GM12878 (cell line): ENCODE results near the gene PDIK1L. TPM values are rescaled to one million over a fixed set of nuclear protein-coding genes. Genes with fewer than 3 reads are reported as not detected.

Source experiments
- ATAC-seq: fragments of 200-7000 bp; cut with Tn5 transposase; 3 replicates; pipeline ENCODE4 v1.9.1; 2020; ENCODE audit warnings: mild to moderate bottlenecking, moderate library complexity
- BruUV-seq: library from RNA; stranded (reverse); fragments of 400-500 nt; replicated peaks from 2 replicates; lab custom pipeline; 2021; lab: Mats Ljungman, UMichigan
- CTCF ChIA-PET: fragments of 300-600 bp; sonication (Branson Sonifier 250); formaldehyde crosslinking; extraction: SDS; loops from one replicate; lab custom pipeline; 2021; ENCODE audit warnings: inconsistent platforms; lab: Yijun Ruan, JAX
- POLR2A ChIA-PET: fragments of 350-600 bp; formaldehyde crosslinking; extraction: SDS; loops from one replicate; lab custom pipeline; 2021; ENCODE audit warnings: inconsistent platforms; lab: Charles Lee
- RAD21 ChIA-PET: fragments of 300-600 bp; sonication (Branson Sonifier 250); formaldehyde crosslinking; loops from one replicate; lab custom pipeline; 2023; ENCODE audit warnings: antibody characterized with exemption; ENCODE audit not compliant: unreplicated experiment; lab: Charles Lee
- SMC1A ChIA-PET: fragments of 300-600 bp; sonication (Branson Sonifier 250); formaldehyde crosslinking; loops from one replicate; lab custom pipeline; 2023; ENCODE audit not compliant: unreplicated experiment, uncharacterized antibody; lab: Charles Lee
- DNase-seq: peaks from one replicate; pipeline ENCODE4 v3.0.0-alpha.2; 2011; ENCODE audit warnings: low read depth, low spot score
- FAIRE-seq: peaks from 3 replicates; lab custom pipeline; 2011; peaks lifted over from hg19 to GRCh38; lab: Jason Lieb, UNC
- H2AFZ ChIP-seq: 2 replicates; pipeline ENCODE4 v1.6.0; 2011; ENCODE audit warnings: low read depth, low read length, control low read depth; ENCODE audit not compliant: control insufficient read depth
- H3K27ac ChIP-seq: 2 replicates; pipeline ENCODE4 v1.5.1; 2011; ENCODE audit warnings: control low read depth; ENCODE audit not compliant: control insufficient read depth, insufficient read depth
- H3K27me3 ChIP-seq, 2 experiments: replicated peaks in 1 of 2; 2 replicates each; pipeline versions ENCODE4 v1.6.0 to v1.6.1; 2011; ENCODE audit warnings: low read length in 1 of 2; ENCODE audit not compliant: control insufficient read depth in 2 of 2, insufficient read depth in 2 of 2
- H3K36me3 ChIP-seq, 2 experiments: 2 replicates each; pipeline ENCODE4 v1.5.1; 2011; ENCODE audit warnings: low read length in 1 of 2; ENCODE audit not compliant: control insufficient read depth in 2 of 2, insufficient read depth in 2 of 2
- H3K4me1 ChIP-seq: 2 replicates; pipeline ENCODE4 v1.6.1; 2011; ENCODE audit warnings: mild to moderate bottlenecking, low read length, moderate library complexity, mixed read lengths; ENCODE audit not compliant: control insufficient read depth, insufficient read depth
- H3K4me2 ChIP-seq: 2 replicates; pipeline ENCODE4 v1.6.0; 2011; ENCODE audit warnings: control low read depth; ENCODE audit not compliant: control insufficient read depth, insufficient read depth
- H3K4me3 ChIP-seq: fragments of 200-600 bp; sonication (generic); 2 replicates; pipeline ENCODE4 v1.5.1; 2016
- H3K79me2 ChIP-seq: 2 replicates; pipeline ENCODE4 v1.6.0; 2011; ENCODE audit warnings: low read length; ENCODE audit not compliant: control insufficient read depth, insufficient read depth
- H3K9ac ChIP-seq: 2 replicates; pipeline ENCODE4 v1.8.0; 2011; ENCODE audit warnings: low read length, control low read depth, mixed read lengths; ENCODE audit not compliant: control insufficient read depth, insufficient read depth
- H3K9me3 ChIP-seq: replicated peaks from 3 replicates; pipeline ENCODE4 v1.5.1; 2011; ENCODE audit warnings: mild to moderate bottlenecking, low read length; ENCODE audit not compliant: control insufficient read depth, insufficient read depth
- H4K20me1 ChIP-seq: 2 replicates; pipeline ENCODE4 v1.6.0; 2011; ENCODE audit not compliant: control insufficient read depth, insufficient read depth
- CBX3 ChIP-seq: fragments of 200-600 bp; sonication (generic); IDR thresholded peaks from 2 replicates; pipeline ENCODE4 v1.6.1; 2016; ENCODE audit warnings: low read depth, borderline replicate concordance
- GABPA ChIP-seq: IDR thresholded peaks from 2 replicates; pipeline ENCODE4 v1.6.1; 2014; ENCODE audit warnings: antibody characterized with exemption, low read depth, mild to moderate bottlenecking, inconsistent platforms
- NFXL1 ChIP-seq: fragments of 450-650 bp; IDR thresholded peaks from 2 replicates; pipeline ENCODE4 v1.6.1; 2017; ENCODE audit warnings: antibody characterized with exemption, mild to moderate bottlenecking, borderline replicate concordance
- POLR2A ChIP-seq: IDR thresholded peaks from 2 replicates; pipeline ENCODE4 v1.6.1; 2011; ENCODE audit warnings: low read depth, mild to moderate bottlenecking, low read length
- RB1 ChIP-seq: fragments of 450-650 bp; formaldehyde crosslinking; IDR thresholded peaks from 2 replicates; pipeline ENCODE4 v1.6.1; 2017; ENCODE audit warnings: mild to moderate bottlenecking, borderline replicate concordance
- SIX5 ChIP-seq: IDR thresholded peaks from 2 replicates; pipeline ENCODE4 v1.6.1; 2011; ENCODE audit warnings: mild to moderate bottlenecking, low read depth, low read length, moderate library complexity; ENCODE audit not compliant: severe bottlenecking
- SREBF2 ChIP-seq: IDR thresholded peaks from 2 replicates; pipeline ENCODE4 v1.6.1; 2012; ENCODE audit warnings: mild to moderate bottlenecking, low read length
- WRNIP1 ChIP-seq: IDR thresholded peaks from 2 replicates; pipeline ENCODE4 v1.6.1; 2011; ENCODE audit warnings: low read depth, low read length, improper control_type of control experiment, borderline replicate concordance
- WGBS: methylation state at CpG from one replicate; pipeline ENCODE4 v1.1.6; 2016; ENCODE audit warnings: low lambda C conversion rate; ENCODE audit not compliant: insufficient replicate concordance, insufficient coverage; ENCODE audit errors: missing lambda C conversion rate; 5-methylcytosine and 5-hydroxymethylcytosine counted together
- in situ Hi-C: fragments of 300-500 bp; cut with MboI; formaldehyde crosslinking; loops from 9 replicates; pipeline ENCODE4 v1.14.3; 2018; ENCODE audit warnings: mixed read lengths
- intact Hi-C: fragments of 100-400 bp; cut with micrococcal nuclease; formaldehyde crosslinking; loops from one replicate; pipeline ENCODE4 v1.14.2; 2022; ENCODE audit not compliant: unreplicated experiment
- polyA plus RNA-seq, 11 experiments: library from polyadenylated mRNA; depleted of rRNA in 4 of 11; unstranded in 6 of 11; stranded (reverse) in 5 of 11; fragments of >200 nt; fragmentation: Nextera tagmentation in 4 of 11; fragmentation: Illumina TruSeq in 1 of 11; extraction: Ambion mirVana in 4 of 11; extraction: Trizol in 1 of 11; gene quantifications; 1 replicate in 1 of 11; 2 replicates in 10 of 11; pipeline versions ENCODE4 v1.2.1 to v1.2.3, GENCODE V29; 2011 to 2016; ENCODE audit warnings: inconsistent platforms in 2 of 11, missing spikeins in 2 of 11, low read depth in 1 of 11
- total RNA-seq, 4 experiments: library from RNA; depleted of rRNA in 3 of 4; stranded (reverse); fragments of >200 nt in 3 of 4; fragmentation: Illumina TruSeq in 1 of 4; extraction: Trizol in 1 of 4; gene quantifications; 2 replicates each; pipeline versions ENCODE4 v1.2.1 to v1.2.3, GENCODE V29; 2013 to 2021
- TF ChIP-seq, protein P1 (sequence below): fragments of 450-650 bp; IDR thresholded peaks from 2 replicates; pipeline ENCODE4 v1.6.1; 2014; ENCODE audit warnings: mild to moderate bottlenecking

Gene PDIK1L
- total and polyA plus RNA-seq, 10 of the 15 experiments (the other 5 are each of a cell fraction or from before 2014, with no cell fraction given) = 4.0 to 15.9 (median 10.5) TPM

DNA sequence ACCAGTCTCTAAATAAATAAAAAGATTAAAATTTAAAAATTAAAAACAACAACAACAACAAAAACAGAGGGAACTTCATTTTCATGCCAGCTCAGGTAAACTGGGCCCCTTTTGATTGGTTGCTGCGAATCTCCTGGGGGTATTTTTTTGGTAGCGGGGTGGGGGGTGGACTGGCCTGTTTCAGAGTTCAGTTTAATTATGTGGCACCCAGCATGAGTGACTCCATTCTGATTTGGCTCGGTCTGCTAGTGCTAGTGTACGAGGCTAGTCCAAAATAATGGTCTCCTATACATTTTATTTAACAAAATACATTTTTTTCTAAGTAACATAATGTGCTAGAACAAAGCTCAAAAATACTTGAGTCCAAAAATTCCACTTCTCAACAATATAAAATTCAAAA, 18.2 kb downstream of the PDIK1L start:
- RAD21 ChIA-PET = no interaction called here
- Histone ChIP-seq H4K20me1 (no peaks in the 10 kb centered on the region), H3K4me2 (no peak overlapping the region), H3K27me3 (no peaks in the 10 kb centered on the region), H3K4me1 (peaks cover 4% of the 10 kb centered on the region; the same call in 1 of the 2 replicates), H3K4me3 (no peak overlapping the region), H3K9ac (no peak overlapping the region), H3K27ac (no peak overlapping the region), H2AFZ (no peak overlapping the region), H3K79me2 (no peaks in the 10 kb centered on the region), H3K9me3 (no peaks in the 10 kb centered on the region), H3K36me3 (no peaks in the 10 kb centered on the region)
- TF ChIP-seq RB1 (no peak), WRNIP1 (no peak), POLR2A (no peak), SIX5 (no peak), NFXL1 (no peak), CBX3 (no peak), SREBF2 (no peak), GABPA (no peak)
- TF ChIP-seq, protein P1, sequence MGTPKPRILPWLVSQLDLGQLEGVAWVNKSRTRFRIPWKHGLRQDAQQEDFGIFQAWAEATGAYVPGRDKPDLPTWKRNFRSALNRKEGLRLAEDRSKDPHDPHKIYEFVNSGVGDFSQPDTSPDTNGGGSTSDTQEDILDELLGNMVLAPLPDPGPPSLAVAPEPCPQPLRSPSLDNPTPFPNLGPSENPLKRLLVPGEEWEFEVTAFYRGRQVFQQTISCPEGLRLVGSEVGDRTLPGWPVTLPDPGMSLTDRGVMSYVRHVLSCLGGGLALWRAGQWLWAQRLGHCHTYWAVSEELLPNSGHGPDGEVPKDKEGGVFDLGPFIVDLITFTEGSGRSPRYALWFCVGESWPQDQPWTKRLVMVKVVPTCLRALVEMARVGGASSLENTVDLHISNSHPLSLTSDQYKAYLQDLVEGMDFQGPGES = no peak
- CTCF ChIA-PET = interaction anchor here (0.6 to 8.3 kb wide), 6 partner anchors 14 to 105 kb away, joined by 3 to 92 read pairs (median 6); partner anchors contain the start of genes CEP85 and ZNF593
- in situ Hi-C loops = no loop called here
- intact Hi-C loops = no loop called here
- SMC1A ChIA-PET = interaction anchor here (0.7 to 2.3 kb wide), 3 partner anchors 14 to 23 kb away, joined by 3 to 17 read pairs (median 6); no protein-coding TSS in a partner anchor
- POLR2A ChIA-PET = interaction anchor here (0.6 kb wide), 1 partner anchor 140 kb away, joined by 4 read pairs; no protein-coding TSS in a partner anchor
- DNase-seq (no peak), ATAC-seq (no peak), FAIRE-seq (no peak)
- 40% methylated on average over 4 of the region's 4 CpGs for WGBS
- no TSS peak for BruUV-seq
